ENCODE data around the gene CPN1.
"Not testable (repeated sequence)": the region's sequence is repeated elsewhere in the genome, so short reads cannot be mapped to it uniquely, and the experiment has no call there.

CPN1 gene

GRCh38 chr10:100081075-100082001 is at the start of gene CPN1:
TSS of gene CPN1 (minus strand) at chr10:100081869. CDS start at chr10:100081625, 244 bp downstream.
- DNase-seq (ENCODE audit: low read depth): no peak

- no peak for DNase-seq (ENCODE audit: low read depth)
Observed at GRCh38 chr10:100130831-100131230, 49.2 kb upstream of the CPN1 start.

- no peak for DNase-seq (ENCODE audit: low read depth)
Observed at GRCh38 chr10:100129424-100129823, 47.8 kb upstream of the CPN1 start.

GRCh38 chr10:100128951-100129350 is 47.3 kb upstream of the CPN1 start:
- no peak for DNase-seq (ENCODE audit: low read depth)

GRCh38 chr10:100125335-100125734 is 43.7 kb upstream of the CPN1 start:
- not testable (repeated sequence) for DNase-seq (ENCODE audit: low read depth)

- no peak for DNase-seq (ENCODE audit: low read depth)
Observed at GRCh38 chr10:100124097-100124496, 42.4 kb upstream of the CPN1 start.

GRCh38 chr10:100122780-100123179 is 41.1 kb upstream of the CPN1 start:
- no peak for DNase-seq (ENCODE audit: low read depth)

- DNase-seq (ENCODE audit: low read depth): no peak
Observed at GRCh38 chr10:100120550-100120949, 38.9 kb upstream of the CPN1 start.

GRCh38 chr10:100119726-100120125 is 38.1 kb upstream of the CPN1 start:
- no peak for DNase-seq (ENCODE audit: low read depth)

GRCh38 chr10:100114976-100115770 is 33.5 kb upstream of the CPN1 start:
- no peak for DNase-seq (ENCODE audit: low read depth)

GRCh38 chr10:100114460-100114859 is 32.8 kb upstream of the CPN1 start:
- DNase-seq (ENCODE audit: low read depth): no peak

GRCh38 chr10:100109670-100110069 is 28.0 kb upstream of the CPN1 start:
- DNase-seq (ENCODE audit: low read depth): no peak

GRCh38 chr10:100106865-100107264 is 25.2 kb upstream of the CPN1 start:
- DNase-seq (ENCODE audit: low read depth): no peak

GRCh38 chr10:100104300-100104699 is 22.6 kb upstream of the CPN1 start:
- no peak for DNase-seq (ENCODE audit: low read depth)

GRCh38 chr10:100103581-100103980 is 21.9 kb upstream of the CPN1 start:
- no peak for DNase-seq (ENCODE audit: low read depth)

GRCh38 chr10:100101192-100102076 is 19.8 kb upstream of the CPN1 start:
- DNase-seq (ENCODE audit: low read depth): no peak

GRCh38 chr10:100100651-100101184 is 19.0 kb upstream of the CPN1 start:
- DNase-seq (ENCODE audit: low read depth): no peak

GRCh38 chr10:100089241-100089640 is 7.6 kb upstream of the CPN1 start:
- DNase-seq (ENCODE audit: low read depth): no peak

GRCh38 chr10:100086708-100087107 is 5.0 kb upstream of the CPN1 start:
- DNase-seq (ENCODE audit: low read depth): not testable (repeated sequence)

- no peak for DNase-seq (ENCODE audit: low read depth)
Observed at GRCh38 chr10:100085596-100085995, 3.9 kb upstream of the CPN1 start.

GRCh38 chr10:100083623-100084022 is 2.0 kb upstream of the CPN1 start:
- DNase-seq (ENCODE audit: low read depth): no peak

GRCh38 chr10:100082276-100082675 is 607 bp upstream of the CPN1 start:
- not testable (repeated sequence) for DNase-seq (ENCODE audit: low read depth)

Measured in activated T-cell treated with anti-CD3 and anti-CD28 coated beads for 48 hours (primary cell).